KOPT-K1 (cell line): ENCODE measurements around the gene RFT1.

ENCODE experiments used
- H3K27ac ChIP-seq: fragments of 200-600 bp; sonication (generic); 2 replicates; pipeline ENCODE4 v1.5.1; 2016; ENCODE audit warnings: antibody characterized with exemption, mild to moderate bottlenecking, low read depth, low read length; ENCODE audit not compliant: poor library complexity, severe bottlenecking
- H3K36me3 ChIP-seq: fragments of 200-600 bp; sonication (generic); 2 replicates; pipeline ENCODE4 v1.5.1; 2017; ENCODE audit warnings: antibody characterized with exemption, mild to moderate bottlenecking, low read length, moderate library complexity; ENCODE audit not compliant: insufficient read depth
- H3K9me3 ChIP-seq: fragments of 200-600 bp; sonication (generic); 2 replicates; pipeline ENCODE4 v1.5.1; 2017; ENCODE audit warnings: antibody characterized with exemption, low read length, mild to moderate bottlenecking; ENCODE audit not compliant: insufficient read depth, poor library complexity, severe bottlenecking

Gene RFT1

DNA sequence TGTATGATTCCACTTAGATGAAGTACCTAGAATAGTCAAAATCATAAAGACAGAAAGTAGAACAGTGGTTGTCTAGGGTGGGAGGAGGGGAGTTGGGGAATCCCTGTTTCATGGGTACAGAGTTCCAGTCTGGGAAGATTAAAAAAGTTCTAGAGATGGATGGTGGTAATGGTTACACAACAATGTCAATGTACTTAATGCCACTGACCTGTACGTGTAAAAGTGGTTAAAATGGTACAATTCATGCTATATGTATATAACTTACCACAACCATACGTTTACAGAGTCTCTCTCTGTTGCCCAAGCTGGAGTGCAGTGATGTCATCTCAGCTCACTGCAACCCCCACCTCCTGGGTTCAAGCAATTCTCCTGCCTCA, 90.9 kb downstream of the RFT1 start:
- no peaks in the 10 kb centered on the region for H3K36me3 ChIP-seq
- H3K27ac ChIP-seq, result no peak overlapping the region
- no peaks in the 10 kb centered on the region for H3K9me3 ChIP-seq

DNA sequence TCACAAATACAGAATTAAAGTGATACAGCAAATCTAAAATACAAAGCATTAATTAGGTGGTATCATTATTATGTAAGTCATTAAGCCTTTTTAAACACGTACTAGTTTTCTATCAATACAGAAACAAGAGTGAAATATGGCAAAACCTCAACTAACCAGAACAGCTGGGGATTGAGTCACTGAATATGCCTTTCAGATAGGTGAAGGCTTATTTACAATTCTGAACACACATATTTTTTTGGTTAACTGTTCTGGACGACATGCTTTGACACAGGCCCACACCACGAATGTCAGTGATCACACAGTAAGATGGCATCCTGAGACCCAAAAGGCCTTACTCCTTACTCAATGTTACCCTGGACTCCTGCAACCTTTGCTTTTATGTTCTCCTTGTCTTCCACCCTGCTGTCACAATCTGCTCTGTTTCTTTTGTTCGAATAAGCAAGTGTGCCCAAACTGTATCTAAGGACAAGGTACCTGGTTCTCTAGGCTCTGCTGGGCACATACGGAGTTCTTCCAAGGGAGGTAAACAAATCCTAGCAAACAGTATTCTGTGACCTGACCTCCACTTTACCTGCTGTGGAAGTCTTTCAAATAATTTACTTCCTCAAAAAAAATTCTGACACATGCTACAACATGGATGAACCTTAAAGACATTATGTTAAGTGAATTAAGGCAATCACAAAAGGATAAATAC, 91.4 kb downstream of the RFT1 start:
- no peaks in the 10 kb centered on the region for H3K9me3 ChIP-seq
- no peaks in the 10 kb centered on the region for H3K36me3 ChIP-seq
- H3K27ac ChIP-seq, result no peak overlapping the region
